AG09319 (cell line): Measurements from ENCODE around the gene MED14.

ENCODE experiments used
- DNase-seq: peaks from one replicate; pipeline ENCODE4 v3.0.0-alpha.2; 2010; ENCODE audit warnings: low read depth; ENCODE audit errors: extremely low read depth
- TF ChIP-seq, protein P1 (sequence below): IDR thresholded peaks from 2 replicates; pipeline ENCODE4 v1.5.1; 2011; ENCODE audit warnings: low read depth, mild to moderate bottlenecking, inconsistent platforms, low read length, moderate library complexity

The MED14 gene

GRCh38 chrX:40647307-40648197, 87.8 kb downstream of the MED14 start, which contains the start of gene CXorf38:
Gene CXorf38 (minus strand): TSS chrX:40647561. CDS start chrX:40647520, 41 bp downstream.
- TF ChIP-seq, protein P1, sequence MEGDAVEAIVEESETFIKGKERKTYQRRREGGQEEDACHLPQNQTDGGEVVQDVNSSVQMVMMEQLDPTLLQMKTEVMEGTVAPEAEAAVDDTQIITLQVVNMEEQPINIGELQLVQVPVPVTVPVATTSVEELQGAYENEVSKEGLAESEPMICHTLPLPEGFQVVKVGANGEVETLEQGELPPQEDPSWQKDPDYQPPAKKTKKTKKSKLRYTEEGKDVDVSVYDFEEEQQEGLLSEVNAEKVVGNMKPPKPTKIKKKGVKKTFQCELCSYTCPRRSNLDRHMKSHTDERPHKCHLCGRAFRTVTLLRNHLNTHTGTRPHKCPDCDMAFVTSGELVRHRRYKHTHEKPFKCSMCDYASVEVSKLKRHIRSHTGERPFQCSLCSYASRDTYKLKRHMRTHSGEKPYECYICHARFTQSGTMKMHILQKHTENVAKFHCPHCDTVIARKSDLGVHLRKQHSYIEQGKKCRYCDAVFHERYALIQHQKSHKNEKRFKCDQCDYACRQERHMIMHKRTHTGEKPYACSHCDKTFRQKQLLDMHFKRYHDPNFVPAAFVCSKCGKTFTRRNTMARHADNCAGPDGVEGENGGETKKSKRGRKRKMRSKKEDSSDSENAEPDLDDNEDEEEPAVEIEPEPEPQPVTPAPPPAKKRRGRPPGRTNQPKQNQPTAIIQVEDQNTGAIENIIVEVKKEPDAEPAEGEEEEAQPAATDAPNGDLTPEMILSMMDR = peak; percentile 14
- peak; percentile 74 for DNase-seq

DNA sequence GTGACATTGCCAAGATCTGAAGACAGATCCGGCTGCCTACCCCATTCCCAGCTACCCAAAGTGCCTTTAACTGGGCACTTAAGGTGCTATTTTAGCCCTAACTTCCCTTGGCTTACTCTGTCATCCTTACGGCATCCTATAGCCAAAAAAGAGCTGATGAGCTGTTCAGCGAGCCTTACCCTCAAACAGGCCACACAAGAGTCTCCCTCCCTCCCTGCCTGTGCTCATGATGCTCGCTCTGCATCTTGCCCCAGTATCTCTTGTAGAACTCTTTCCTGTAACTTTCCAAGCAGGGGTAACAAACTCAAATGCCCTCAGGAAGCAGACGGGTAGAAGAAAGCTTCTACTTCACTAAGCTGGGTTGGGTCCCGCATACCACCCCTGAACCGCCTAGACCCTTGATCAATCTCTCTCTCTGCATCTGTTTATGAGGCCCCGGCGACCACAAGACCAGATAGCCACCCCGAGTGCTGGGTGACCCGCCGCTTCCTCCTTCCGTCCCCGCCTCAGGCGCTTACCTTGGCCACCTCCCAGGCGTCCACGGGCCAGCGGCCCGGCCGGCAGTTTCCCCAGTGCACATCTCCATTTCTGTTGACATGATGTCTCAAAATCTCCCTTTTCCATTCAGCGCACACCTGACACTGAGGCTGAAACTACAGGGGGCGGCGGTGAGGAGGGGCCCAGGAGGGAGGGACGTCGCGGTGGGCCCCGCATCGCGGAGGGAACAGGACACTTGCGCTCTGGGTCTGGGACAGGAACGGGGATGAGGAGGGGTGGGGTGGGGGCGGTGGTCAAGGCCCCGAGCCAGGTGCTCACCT, 88.6 kb downstream of the MED14 start:
- TF ChIP-seq, protein P1 = no peak
- DNase-seq = no peak

GRCh38 chrX:40644821-40645358, 90.5 kb downstream of the MED14 start:
- TF ChIP-seq, protein P1 = no peak
- DNase-seq = peak; percentile 36

DNA sequence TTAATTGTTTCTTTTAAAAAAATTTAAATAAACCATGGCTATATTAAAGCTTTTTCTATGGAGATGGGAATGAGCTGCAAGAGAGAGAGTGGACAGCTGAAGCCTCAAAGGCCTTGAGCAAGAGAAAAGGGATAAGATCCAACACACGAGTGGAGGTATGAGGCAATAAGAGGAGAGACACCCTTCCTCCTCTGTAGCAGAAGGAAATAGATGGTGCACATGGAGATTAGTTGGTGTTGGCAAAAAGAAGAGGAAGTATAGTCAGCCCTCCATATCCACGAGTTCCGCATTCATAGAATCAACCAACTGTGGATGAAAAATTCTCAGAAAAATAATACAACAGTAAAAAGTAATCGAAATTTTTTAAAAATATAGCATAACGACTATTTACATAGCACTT, 91.2 kb downstream of the MED14 start:
- TF ChIP-seq, protein P1 = no peak

DNA sequence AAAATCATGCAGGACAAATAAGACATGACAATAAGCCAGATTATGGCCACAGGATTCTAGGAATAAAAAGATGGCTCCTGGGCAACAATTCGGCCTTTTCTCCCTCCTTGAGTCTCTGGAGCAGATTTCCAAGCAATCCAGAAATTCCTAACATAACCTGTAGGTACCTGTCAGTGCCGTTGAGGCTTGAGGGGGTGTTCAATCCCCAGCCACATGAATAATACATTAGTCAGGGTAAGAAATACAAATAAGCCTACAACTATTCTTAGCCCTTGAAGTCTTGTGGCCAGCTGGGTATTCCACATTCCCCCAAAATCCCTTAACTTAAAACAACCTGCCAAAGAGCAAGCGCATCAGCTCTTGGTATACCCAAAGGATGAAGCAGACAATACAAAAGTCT, 97.7 kb downstream of the MED14 start:
- no peak for DNase-seq
- TF ChIP-seq, protein P1 = no peak

More for the DNA sequence above, 91.2 kb downstream of the MED14 start:
- no peak for DNase-seq

DNA sequence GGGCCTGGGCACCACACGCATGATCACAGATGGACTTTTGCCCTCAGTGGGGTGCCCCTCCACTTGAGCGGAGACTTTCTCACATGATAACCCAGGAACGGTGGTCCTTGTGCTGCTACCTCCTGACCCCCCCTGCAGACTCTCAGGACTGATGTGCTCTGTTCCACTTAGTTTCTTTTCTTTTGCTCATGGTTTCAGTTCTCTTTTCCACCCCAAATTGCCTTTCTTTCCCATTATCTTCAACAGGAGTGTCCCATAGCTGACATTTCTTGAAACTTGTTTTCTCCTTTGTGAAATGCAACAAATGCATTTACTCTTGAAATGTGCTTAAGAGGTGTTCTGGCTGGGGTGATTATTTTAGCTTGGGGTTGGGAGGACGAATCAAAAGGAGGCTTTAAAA, 103.1 kb downstream of the MED14 start:
- no peak for DNase-seq
- TF ChIP-seq, protein P1 = no peak

- no peak for DNase-seq
- TF ChIP-seq, protein P1 = no peak
Observed at GRCh38 chrX:40628506-40628905, 106.8 kb downstream of the MED14 start.
